Suppressor macrophage (primary cell): ENCODE results near the gene AP3B1.

Experiments
- DNase-seq, 4 experiments: peaks; one replicate each; pipeline ENCODE4 v3.0.0-alpha.2; 2020 to 2022
- total RNA-seq, 17 experiments: gene quantifications; one replicate each; lab custom pipeline; 2026; ENCODE audit warnings: mixed read lengths in 6 of 17, inconsistent platforms in 3 of 17; lab: John Stamatoyannopoulos, UW

The AP3B1 gene, protein sequence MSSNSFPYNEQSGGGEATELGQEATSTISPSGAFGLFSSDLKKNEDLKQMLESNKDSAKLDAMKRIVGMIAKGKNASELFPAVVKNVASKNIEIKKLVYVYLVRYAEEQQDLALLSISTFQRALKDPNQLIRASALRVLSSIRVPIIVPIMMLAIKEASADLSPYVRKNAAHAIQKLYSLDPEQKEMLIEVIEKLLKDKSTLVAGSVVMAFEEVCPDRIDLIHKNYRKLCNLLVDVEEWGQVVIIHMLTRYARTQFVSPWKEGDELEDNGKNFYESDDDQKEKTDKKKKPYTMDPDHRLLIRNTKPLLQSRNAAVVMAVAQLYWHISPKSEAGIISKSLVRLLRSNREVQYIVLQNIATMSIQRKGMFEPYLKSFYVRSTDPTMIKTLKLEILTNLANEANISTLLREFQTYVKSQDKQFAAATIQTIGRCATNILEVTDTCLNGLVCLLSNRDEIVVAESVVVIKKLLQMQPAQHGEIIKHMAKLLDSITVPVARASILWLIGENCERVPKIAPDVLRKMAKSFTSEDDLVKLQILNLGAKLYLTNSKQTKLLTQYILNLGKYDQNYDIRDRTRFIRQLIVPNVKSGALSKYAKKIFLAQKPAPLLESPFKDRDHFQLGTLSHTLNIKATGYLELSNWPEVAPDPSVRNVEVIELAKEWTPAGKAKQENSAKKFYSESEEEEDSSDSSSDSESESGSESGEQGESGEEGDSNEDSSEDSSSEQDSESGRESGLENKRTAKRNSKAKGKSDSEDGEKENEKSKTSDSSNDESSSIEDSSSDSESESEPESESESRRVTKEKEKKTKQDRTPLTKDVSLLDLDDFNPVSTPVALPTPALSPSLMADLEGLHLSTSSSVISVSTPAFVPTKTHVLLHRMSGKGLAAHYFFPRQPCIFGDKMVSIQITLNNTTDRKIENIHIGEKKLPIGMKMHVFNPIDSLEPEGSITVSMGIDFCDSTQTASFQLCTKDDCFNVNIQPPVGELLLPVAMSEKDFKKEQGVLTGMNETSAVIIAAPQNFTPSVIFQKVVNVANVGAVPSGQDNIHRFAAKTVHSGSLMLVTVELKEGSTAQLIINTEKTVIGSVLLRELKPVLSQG
- 86.4 to 217 (median 179) reads per million in 17 experiments for total RNA-seq

DNA sequence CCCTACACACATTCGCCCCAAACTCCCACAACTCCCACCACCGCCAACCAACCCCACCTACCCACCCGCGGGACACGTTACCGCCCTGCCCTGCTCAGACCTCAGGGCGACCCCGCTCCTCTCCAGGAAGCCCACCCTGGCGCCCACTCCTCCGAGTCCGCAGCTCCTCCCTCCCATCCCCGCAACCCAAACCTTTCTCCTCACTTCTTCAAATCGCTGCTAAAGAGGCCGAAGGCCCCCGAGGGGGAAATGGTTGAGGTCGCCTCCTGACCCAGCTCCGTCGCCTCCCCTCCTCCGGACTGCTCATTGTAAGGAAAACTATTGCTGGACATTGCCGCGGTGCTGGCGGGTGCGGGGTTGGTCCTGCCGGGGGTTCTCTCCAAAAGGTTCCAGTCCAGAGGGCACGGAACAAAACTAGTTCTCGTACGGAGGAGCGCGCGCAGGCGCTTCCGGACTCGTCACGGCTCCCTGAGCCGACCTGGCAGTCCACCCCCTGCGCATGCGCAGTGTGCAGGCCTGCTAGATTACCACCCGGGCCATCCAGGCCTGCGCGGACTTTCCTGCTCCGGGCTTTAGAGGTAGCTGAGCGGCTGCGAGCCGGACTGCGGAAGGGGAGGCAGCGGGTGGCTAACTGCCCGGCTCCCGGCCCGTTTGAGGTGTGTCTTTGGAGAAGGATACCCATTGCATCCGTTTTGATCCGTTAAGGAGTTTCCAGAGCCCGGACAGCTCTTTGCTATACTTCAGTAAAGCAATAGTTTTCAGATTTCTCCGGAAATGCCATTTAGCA lies at the start of gene AP3B1:
Gene AP3B1, minus strand, starts transcription at position 451 of the 787 bp plus-strand sequence. Its CDS starts 119 bp downstream, at position 332.
- peak; percentile 100 for DNase-seq

- DNase-seq: no peak
Measured at GRCh38 chr5:78341440-78341839, 46.9 kb upstream of the AP3B1 start.

- DNase-seq: peak; percentile 55 to 82 (median 75)
Measured at GRCh38 chr5:78339617-78340436, 45.3 kb upstream of the AP3B1 start.

DNA sequence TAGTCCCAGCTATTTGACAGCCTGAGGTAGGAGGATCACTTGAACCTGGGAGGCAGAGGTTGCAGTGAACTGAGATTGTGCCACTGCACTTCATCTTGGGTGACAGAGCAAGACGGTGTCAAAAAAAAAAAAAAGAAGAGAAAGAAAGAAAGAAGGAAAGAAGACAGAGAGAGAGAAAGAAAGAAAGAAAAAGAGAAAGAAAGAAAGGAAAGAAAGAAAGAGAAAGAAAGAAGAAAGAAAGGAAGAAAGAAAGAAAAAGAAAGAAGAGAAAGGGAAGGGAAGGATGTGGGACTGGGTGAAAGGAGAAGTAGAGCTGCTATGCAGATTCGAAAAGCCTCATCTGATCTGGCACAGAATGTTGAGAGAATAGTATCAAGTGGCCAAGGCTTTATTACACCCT lies 42.2 kb upstream of the AP3B1 start:
- DNase-seq: no peak

DNA sequence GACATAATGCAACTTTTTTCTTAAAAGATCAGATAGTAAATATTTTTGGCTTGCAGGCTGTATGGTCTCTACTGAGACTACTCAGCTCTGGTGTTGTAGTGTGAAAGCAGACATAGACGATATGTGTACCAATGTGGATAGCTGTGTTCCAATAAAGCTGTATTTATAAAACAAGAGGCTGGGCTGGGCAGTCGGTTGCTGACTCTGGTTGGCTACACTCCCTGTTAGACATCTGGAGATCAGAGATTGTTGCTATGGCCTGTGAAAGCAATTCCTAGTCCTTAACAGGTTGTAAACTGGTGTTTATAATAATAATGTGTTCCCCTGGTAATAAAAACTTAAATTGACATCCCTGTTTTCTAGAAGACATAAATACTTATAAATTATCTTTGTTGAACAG lies 41.5 kb upstream of the AP3B1 start:
- no peak for DNase-seq

DNA sequence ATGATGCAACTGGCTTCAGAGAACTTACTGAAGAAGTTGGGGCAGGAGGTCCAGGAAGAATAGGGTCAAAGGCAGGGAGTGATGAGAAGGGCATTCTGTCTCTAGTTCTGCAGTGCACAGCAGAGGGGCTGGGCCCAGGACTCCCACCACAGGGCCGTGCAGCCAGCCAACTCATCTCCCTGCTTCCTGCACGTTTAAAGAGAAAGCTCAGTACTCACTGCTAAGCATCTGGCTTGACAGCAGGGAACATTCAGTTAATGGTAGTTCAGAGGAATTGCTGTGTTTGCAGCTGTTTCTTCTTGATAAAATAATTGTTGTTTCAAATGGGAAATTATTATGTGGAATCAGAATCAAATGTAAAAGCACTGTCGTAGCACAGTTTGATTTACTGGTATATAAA lies 40.3 kb upstream of the AP3B1 start:
- no peak for DNase-seq

DNA sequence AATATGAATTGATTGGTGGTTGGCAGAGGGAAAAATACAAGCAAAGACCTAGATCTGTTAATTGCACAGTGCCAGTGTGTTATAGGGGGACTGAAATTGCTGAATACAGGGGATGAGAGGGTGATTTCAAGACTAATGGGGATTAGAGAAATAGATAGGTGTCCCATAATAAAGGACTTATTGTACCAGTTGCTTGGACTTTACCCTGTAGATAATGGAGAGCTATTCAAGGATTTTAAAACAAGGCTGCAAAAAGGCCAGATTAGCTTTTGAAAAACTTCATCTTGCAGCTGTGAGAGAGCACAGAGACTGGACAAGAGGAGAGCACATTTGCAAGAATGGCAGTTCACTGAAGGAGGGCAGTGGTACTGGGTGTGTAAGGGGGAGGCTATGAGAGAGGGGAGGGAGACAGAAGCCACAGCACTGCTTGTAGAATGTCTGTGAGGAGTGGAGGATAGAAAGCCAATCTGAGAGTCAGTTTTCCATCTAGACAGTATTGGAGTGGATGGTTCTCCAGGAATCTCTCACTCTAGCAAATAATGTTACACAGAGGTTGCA lies 37.1 kb upstream of the AP3B1 start:
- no peak for DNase-seq

GRCh38 chr5:78328585-78329173 lies 34.2 kb upstream of the AP3B1 start:
- peak in 2 of 4 experiments; percentile 66 to 68 for DNase-seq

DNA sequence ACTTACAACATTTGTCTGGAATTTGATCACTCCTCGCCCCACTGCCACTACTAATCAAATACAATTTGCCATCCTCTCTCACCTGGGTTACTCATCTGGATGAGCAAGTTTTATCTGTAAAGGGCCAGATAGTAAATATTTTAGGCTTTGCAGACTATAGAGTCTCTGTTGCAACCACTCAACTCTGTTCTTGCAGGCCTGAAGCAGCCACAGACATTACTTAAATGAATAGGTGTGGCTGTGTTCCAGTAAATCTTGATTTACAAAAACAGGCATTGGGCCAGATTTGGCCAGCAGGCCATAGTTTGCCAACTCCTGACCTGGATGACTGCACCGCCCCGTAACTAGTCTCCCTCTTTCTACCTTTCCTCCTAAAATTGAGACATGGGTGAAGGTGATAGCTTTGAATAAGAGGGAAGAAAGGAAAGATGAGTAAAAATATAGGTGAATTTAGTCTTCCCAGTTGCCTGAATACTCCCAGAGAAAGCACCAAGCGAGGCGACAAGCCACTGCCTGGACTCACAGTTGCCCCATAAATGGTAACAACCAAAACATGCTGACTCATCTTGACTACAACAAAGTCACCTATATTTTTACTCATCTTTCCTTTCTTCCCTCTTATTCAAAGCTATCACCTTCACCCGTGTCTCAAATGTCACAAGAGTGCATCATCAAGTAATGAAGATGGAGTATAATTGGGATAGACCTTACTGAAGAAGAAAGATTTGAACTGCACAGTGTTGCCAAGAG lies 33.4 kb upstream of the AP3B1 start:
- no peak for DNase-seq

DNA sequence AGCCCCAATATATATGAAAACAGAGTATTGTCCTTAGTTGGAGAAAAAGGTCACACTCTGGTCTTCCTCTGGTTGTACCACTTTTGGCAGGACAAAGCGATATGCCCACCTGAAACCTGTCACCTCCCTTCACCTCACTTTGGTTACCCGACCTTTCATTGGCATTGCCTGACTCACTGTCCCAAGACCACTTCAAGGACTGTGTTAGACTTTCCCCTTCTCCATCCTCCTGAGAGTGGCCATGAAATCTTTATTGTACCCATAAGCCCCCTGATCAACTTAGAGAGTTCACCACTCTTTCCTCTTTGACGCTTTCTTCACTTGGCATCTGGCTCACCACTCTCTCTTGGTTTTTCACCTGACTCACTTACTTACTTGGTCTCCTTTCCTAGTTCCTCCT lies 32.4 kb upstream of the AP3B1 start:
- DNase-seq: no peak

- no peak for DNase-seq
Measured at GRCh38 chr5:78323241-78323640, 28.7 kb upstream of the AP3B1 start.

- peak; percentile 40 to 69 (median 52) for DNase-seq
Measured at GRCh38 chr5:78320401-78320800, 25.9 kb upstream of the AP3B1 start.

- no peak for DNase-seq
Measured at GRCh38 chr5:78318337-78318736, 23.8 kb upstream of the AP3B1 start.

DNA sequence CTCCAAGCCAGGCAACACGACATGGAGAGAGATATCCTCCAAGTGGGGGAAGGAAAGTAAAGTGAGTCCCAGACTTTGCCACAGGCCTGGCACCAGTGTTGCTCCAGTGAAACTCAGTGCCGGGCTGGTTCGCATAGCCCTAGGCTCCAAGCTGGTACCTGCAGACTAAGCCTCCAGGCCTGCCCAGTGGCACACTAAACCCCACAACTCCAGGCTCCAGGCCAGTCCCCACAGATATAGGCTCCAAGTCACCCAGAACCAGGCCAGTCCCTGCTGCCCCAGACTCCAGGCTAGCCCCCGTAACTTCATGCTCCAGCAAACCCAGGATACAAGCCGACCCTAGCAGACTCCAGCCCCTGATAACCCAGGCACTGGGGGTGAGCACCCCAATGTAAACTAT lies 23.0 kb upstream of the AP3B1 start:
- no peak for DNase-seq

- no peak for DNase-seq
Measured at GRCh38 chr5:78308703-78309102, 14.2 kb upstream of the AP3B1 start.

GRCh38 chr5:78300464-78301045 lies 6.1 kb upstream of the AP3B1 start:
- DNase-seq: peak in 2 of 4 experiments; percentile 39 to 56

- peak; percentile 11 to 46 (median 28) for DNase-seq
Measured at GRCh38 chr5:78295035-78295961, 800 bp upstream of the AP3B1 start.

- DNase-seq: no peak
Measured at GRCh38 chr5:78293851-78294247, 649 bp downstream of the AP3B1 start.
